ENCODE measurements around the gene GPR17.

DNA sequence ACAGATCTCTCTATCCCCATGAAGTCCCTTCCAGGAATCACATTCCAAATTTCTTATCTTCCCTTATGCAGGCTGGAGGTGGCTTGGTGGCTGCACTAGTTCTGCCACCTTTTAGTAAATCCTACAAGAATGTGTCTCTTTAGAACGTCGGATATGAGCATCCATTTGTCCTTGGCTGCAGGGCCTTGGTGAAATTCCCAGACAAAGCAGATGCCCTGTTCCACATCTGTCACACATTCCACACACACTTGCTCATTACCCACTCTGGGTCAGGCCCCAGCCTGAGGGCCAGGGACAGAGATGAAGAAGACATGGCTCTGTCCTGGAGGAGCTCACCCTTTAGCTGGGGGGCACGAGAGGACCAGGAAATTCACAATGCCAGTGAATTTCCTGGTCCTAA lies 31.2 kb upstream of the GPR17 start:
- TF ChIP-seq, protein P1, sequence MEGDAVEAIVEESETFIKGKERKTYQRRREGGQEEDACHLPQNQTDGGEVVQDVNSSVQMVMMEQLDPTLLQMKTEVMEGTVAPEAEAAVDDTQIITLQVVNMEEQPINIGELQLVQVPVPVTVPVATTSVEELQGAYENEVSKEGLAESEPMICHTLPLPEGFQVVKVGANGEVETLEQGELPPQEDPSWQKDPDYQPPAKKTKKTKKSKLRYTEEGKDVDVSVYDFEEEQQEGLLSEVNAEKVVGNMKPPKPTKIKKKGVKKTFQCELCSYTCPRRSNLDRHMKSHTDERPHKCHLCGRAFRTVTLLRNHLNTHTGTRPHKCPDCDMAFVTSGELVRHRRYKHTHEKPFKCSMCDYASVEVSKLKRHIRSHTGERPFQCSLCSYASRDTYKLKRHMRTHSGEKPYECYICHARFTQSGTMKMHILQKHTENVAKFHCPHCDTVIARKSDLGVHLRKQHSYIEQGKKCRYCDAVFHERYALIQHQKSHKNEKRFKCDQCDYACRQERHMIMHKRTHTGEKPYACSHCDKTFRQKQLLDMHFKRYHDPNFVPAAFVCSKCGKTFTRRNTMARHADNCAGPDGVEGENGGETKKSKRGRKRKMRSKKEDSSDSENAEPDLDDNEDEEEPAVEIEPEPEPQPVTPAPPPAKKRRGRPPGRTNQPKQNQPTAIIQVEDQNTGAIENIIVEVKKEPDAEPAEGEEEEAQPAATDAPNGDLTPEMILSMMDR (conservative IDR thresholded peaks at IDR 0.05; ENCODE audit: low read depth, low read length), result no peak
- TF ChIP-seq EZH2 (IDR thresholded peaks at IDR 0.05; ENCODE audit: low read length, unreplicated experiment), result no peak

Measured in PC-3 (cell line).